Neural cell (in vitro differentiated cells): ENCODE measurements around the gene GTSE1. TPM values are rescaled to one million over a fixed set of nuclear protein-coding genes. Genes with fewer than 3 reads are reported as not detected.
A peak's percentile ranks its signal among the peaks of the same experiment; 100 is the strongest.
"Not testable (repeated sequence)": the region's sequence is repeated elsewhere in the genome, so short reads cannot be mapped to it uniquely, and the experiment has no call there.

Experiments
- H2AFZ ChIP-seq: fragments of 200-600, 300-800 bp; sonication (generic), shearing (Covaris generic); 2 replicates; pipeline ENCODE4 v1.6.0; 2014; ENCODE audit warnings: low read depth, mild to moderate bottlenecking, antibody characterized with exemption, low read length, moderate library complexity
- H3F3A ChIP-seq: fragments of 200-600 bp; shearing (Covaris generic); 2 replicates; pipeline ENCODE4 v1.6.1; 2016; ENCODE audit warnings: mild to moderate bottlenecking, moderate library complexity, mixed read lengths, antibody characterized with exemption, low read length; ENCODE audit not compliant: insufficient read depth, poor library complexity, severe bottlenecking
- H3K27ac ChIP-seq: fragments of 200-600, 300-800 bp; sonication (generic), shearing (Covaris generic); 2 replicates; pipeline ENCODE4 v1.5.1; 2014; ENCODE audit warnings: mild to moderate bottlenecking, low read length, moderate library complexity
- H3K27me3 ChIP-seq: fragments of 300-800, 200-600 bp; sonication (generic), shearing (Covaris generic); 2 replicates; pipeline ENCODE4 v1.6.0; 2014; ENCODE audit warnings: mild to moderate bottlenecking, low read depth, low read length, moderate library complexity; ENCODE audit not compliant: insufficient read depth
- H3K36me3 ChIP-seq: fragments of 300-800, 200-600 bp; sonication (generic), shearing (Covaris generic); 2 replicates; pipeline ENCODE4 v1.5.1; 2014; ENCODE audit warnings: mild to moderate bottlenecking, antibody characterized with exemption, low read length, moderate library complexity; ENCODE audit not compliant: insufficient read depth
- H3K4me2 ChIP-seq: fragments of 300-800, 200-600 bp; sonication (generic), shearing (Covaris generic); 2 replicates; pipeline ENCODE4 v1.6.0; 2014; ENCODE audit warnings: mild to moderate bottlenecking, low read length
- H3K4me3 ChIP-seq: fragments of 300-800, 200-600 bp; sonication (generic), shearing (Covaris generic); 2 replicates; pipeline ENCODE4 v1.5.1; 2014; ENCODE audit warnings: mild to moderate bottlenecking, low read length, moderate library complexity
- H3K79me2 ChIP-seq: fragments of 200-600 bp; shearing (Covaris generic); replicated peaks from 2 replicates; pipeline ENCODE4 v1.6.0; 2014; ENCODE audit warnings: mild to moderate bottlenecking, low read length, moderate library complexity; ENCODE audit not compliant: insufficient read depth
- H3K9ac ChIP-seq: fragments of 300-800, 200-600 bp; sonication (generic), shearing (Covaris generic); 2 replicates; pipeline ENCODE4 v1.6.1; 2016; ENCODE audit warnings: mild to moderate bottlenecking, low read length, mixed read lengths
- H3K9me2 ChIP-seq: fragments of 200-600 bp; shearing (Covaris generic); 2 replicates; pipeline ENCODE4 v1.6.1; 2016; ENCODE audit warnings: mild to moderate bottlenecking, low read length, mixed read lengths; ENCODE audit not compliant: insufficient read depth
- H3K9me3 ChIP-seq: fragments of 200-600, 300-800 bp; sonication (generic), shearing (Covaris generic); 2 replicates; pipeline ENCODE4 v1.6.1; 2016; ENCODE audit warnings: mild to moderate bottlenecking, mixed run types, low read length, moderate library complexity, mixed read lengths
- H4K20me1 ChIP-seq: fragments of 200-600 bp; shearing (Covaris generic); 2 replicates; pipeline ENCODE4 v1.6.1; 2016; ENCODE audit warnings: mild to moderate bottlenecking, mixed run types; ENCODE audit not compliant: insufficient read depth
- EP300 ChIP-seq: fragments of 450-650 bp; conservative IDR thresholded peaks from 2 replicates; pipeline ENCODE4 v1.6.1; 2014; ENCODE audit warnings: antibody characterized with exemption, mild to moderate bottlenecking, moderate library complexity; ENCODE audit not compliant: poor library complexity, severe bottlenecking
- EZH2 ChIP-seq: fragments of 200-600, 300-800 bp; shearing (Covaris generic), sonication (generic); IDR thresholded peaks from 2 replicates; pipeline ENCODE4 v1.6.1; 2014; ENCODE audit warnings: antibody characterized with exemption, low read length, borderline replicate concordance, mild to moderate bottlenecking; ENCODE audit not compliant: insufficient read depth, poor library complexity, severe bottlenecking
- MXI1 ChIP-seq: fragments of 450-650 bp; conservative IDR thresholded peaks from 2 replicates; pipeline ENCODE4 v1.6.1; 2014; ENCODE audit warnings: antibody characterized with exemption, mild to moderate bottlenecking; ENCODE audit not compliant: poor library complexity, severe bottlenecking
- POLR2AphosphoS5 ChIP-seq: IDR thresholded peaks from 2 replicates; pipeline ENCODE4 v1.6.1; 2012
- SMC3 ChIP-seq: fragments of 450-650 bp; conservative IDR thresholded peaks from 2 replicates; pipeline ENCODE4 v1.6.1; 2014; ENCODE audit warnings: antibody characterized with exemption, mild to moderate bottlenecking, moderate library complexity; ENCODE audit not compliant: poor library complexity
- TAF1 ChIP-seq: IDR thresholded peaks from 2 replicates; pipeline ENCODE4 v1.6.1; 2012; ENCODE audit warnings: low read depth
- polyA plus RNA-seq: library from polyadenylated mRNA; depleted of rRNA; stranded (reverse); fragments of >200 nt; gene quantifications from 2 replicates; pipeline ENCODE4 v1.2.3, GENCODE V29; 2014
- TF ChIP-seq, protein P1 (sequence below): fragments of 450-650 bp; IDR thresholded peaks from 2 replicates; pipeline ENCODE4 v1.5.1; 2014; ENCODE audit warnings: antibody characterized with exemption, mild to moderate bottlenecking, moderate library complexity; ENCODE audit not compliant: poor library complexity, severe bottlenecking

The GTSE1 gene
- polyA plus RNA-seq, 1 donor from 2014 or later = 0.28 TPM

DNA sequence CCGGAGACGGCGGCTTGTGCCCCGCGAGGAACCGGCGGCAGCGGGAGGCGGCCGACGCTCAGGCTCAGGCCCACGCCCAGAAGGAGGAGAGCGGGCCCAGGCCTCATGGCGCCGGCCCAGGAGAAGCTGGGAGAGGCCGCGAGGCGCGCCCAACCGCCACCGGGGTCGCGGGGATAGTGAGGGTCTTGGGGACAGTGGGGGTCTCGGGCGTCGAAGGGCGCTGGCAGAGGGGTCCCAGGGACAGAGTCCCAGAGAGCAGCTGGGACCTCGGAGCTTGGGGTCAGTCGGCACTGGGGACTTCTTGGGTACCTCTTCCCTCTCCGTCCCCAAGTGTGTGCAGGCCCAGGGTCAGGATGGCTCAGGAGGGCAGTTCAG is 33.5 kb upstream of the GTSE1 start, which contains the start of gene PKDREJ:
Gene PKDREJ (minus strand): TSS at position 128 of the 375 bp plus-strand sequence. CDS start 21 bp downstream, at position 107.
- no peak within 1 kb of the TSS for H3K4me2 ChIP-seq
- no peak for TF ChIP-seq EZH2

DNA sequence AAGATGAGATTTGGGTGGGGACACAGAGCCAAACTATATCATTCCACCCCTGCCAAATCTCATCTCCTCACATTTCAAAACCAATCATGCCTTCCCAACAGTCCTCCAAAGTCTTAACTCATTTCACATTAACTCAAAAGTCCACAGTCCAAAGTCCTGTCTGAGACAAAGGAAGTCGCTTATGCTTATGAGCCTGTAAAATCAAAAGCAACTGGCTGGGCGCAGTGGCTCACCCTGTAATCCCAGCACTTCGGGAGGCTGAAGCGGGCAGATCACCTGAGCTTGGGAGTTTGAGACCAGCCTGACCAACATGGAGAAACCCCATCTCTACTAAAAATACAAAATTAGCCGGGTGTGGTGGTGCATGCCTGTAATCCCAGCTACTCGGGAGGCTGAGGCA is 32.1 kb upstream of the GTSE1 start:
- not testable (repeated sequence) for H3K79me2 ChIP-seq, H3K4me3 ChIP-seq, H3K9ac ChIP-seq, H3K9me2 ChIP-seq, H3K27ac ChIP-seq, H2AFZ ChIP-seq, H3K4me2 ChIP-seq, H3F3A ChIP-seq, H3K36me3 ChIP-seq, H4K20me1 ChIP-seq
- Histone ChIP-seq H3K9me3 (peaks cover 32% of the 10 kb centered on the region), H3K27me3 (peaks cover 60% of the 10 kb centered on the region)

More for the DNA sequence above, 33.5 kb upstream of the GTSE1 start, which contains the start of gene PKDREJ:
- Histone ChIP-seq H3F3A (no peaks in the 10 kb centered on the region), H2AFZ (no peak within 1 kb of the TSS), H3K27me3 (peaks cover 63% of the 10 kb centered on the region), H3K9me2 (no peaks in the 10 kb centered on the region), H4K20me1 (no peaks in the 10 kb centered on the region), H3K4me3 (no peak within 1 kb of the TSS), H3K9ac (no peak within 1 kb of the TSS), H3K36me3 (no peaks in the 10 kb centered on the region), H3K27ac (no peak within 1 kb of the TSS), H3K9me3 (peaks cover 39% of the 10 kb centered on the region), H3K79me2 (no peaks in the 10 kb centered on the region)

DNA sequence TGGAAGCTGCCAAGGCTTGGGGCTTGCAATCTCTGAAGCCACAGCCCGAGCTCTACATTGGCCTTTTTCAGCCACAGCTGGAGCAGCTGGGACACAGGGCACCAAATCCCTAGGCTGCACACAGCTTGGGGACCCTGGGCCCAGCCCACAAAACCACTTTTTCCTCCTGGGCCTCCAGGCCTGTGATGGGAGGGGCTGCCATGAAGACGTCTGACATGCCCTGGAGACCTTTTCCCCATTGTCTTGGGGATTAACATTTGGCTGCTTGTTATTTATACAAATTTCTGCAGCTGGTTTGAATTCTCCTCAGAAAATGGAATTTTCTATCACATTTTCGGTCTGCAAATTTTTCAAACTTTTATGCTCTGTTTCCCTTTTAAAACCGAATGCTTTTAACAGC is 31.0 kb upstream of the GTSE1 start:
- H3K9ac ChIP-seq, H3K4me2 ChIP-seq, H3K4me3 ChIP-seq, H4K20me1 ChIP-seq, H3K27ac ChIP-seq, H3K36me3 ChIP-seq, H3K9me2 ChIP-seq, H2AFZ ChIP-seq, H3F3A ChIP-seq, H3K79me2 ChIP-seq: not testable (repeated sequence)
- H3K9me3 ChIP-seq = peaks cover 21% of the 10 kb centered on the region
- H3K27me3 ChIP-seq = peaks cover 53% of the 10 kb centered on the region

DNA sequence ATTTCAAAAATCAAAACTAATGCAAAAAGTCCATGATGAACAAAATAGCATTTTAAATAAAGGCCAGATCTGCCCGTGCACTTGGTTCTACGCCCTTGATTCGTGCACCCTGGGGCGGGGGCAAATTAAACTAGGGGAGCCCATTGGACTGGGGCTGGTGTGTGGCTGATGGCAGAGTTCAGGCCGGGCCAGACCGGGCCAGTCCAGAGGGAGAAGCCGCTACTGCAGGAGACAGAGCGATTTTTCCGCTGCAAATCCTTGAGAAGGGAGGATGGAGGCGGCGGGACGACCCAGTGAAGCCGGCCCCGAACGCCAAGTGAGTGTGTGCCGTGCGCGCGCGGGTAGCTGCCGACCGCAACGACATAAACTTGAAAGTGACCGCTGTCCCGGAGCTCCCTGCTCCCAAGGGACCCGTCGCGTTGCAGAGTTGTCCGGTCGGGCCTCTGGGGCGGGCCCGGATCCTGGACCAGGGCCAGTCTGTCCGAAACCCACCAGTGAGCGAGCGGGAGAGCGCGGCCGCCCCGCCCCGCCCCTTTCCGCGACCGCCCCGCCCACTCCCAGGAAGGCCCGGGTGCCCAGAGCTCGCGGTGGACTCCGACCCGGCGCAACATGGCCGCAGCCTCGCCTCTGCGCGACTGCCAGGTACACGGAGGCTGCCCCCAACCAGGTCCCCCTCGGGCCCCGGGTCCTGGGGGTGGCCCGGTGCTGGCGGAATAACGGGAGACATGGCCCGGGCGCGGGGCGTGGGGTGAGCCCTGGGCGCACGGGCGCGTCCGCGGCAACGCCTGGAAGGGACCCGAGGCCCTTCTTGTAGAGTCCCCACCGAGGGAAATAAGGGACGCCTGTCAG is 29.0 kb upstream of the GTSE1 start, which contains the start of gene TTC38:
Gene TTC38 (plus strand): TSS at position 578 of the 849 bp plus-strand sequence. CDS start 32 bp downstream, at position 610.
- Histone ChIP-seq H3K27ac (no peak within 1 kb of the TSS), H3K4me3 (peak within 1 kb of the TSS; percentile 69), H3F3A (no peaks in the 10 kb centered on the region), H3K27me3 (peaks cover 33% of the 10 kb centered on the region), H3K9me3 (peaks cover 6% of the 10 kb centered on the region), H3K9ac (peak within 1 kb of the TSS; percentile 23), H3K4me2 (no peak within 1 kb of the TSS), H2AFZ (peak within 1 kb of the TSS; percentile 33), H4K20me1 (no peaks in the 10 kb centered on the region), H3K79me2 (no peaks in the 10 kb centered on the region), H3K9me2 (no peaks in the 10 kb centered on the region), H3K36me3 (no peaks in the 10 kb centered on the region)
- TF ChIP-seq MXI1 (no peak), TAF1 (no peak)

DNA sequence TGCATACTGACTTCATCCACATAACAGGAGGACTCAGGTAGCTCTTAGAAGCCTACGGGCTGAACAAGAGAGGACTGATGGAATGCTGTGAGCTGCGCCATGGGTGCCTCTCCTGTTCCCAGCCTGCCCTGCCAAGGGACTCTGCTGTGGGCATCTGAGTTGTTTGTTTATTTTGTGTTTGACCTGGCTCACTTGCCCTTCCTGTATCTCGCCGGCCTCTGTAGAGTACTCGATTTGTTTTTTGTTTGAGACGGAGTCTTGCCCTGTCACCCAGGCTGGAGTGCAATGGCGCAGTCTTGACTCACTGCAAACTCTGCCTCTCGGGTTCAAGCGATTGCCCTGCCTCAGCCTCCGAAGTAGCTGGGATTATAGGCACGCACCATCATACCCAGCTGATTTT is 27.1 kb upstream of the GTSE1 start:
- Histone ChIP-seq H3K27me3 (peaks cover 19% of the 10 kb centered on the region), H3K4me2 (no peak overlapping the region), H3K27ac (no peak overlapping the region), H3K4me3 (no peak overlapping the region), H3K36me3 (no peaks in the 10 kb centered on the region), H3K79me2 (no peaks in the 10 kb centered on the region), H2AFZ (no peak overlapping the region), H4K20me1 (no peaks in the 10 kb centered on the region), H3F3A (no peaks in the 10 kb centered on the region), H3K9ac (no peak overlapping the region), H3K9me3 (no peaks in the 10 kb centered on the region), H3K9me2 (no peaks in the 10 kb centered on the region)
- TF ChIP-seq, protein P1, sequence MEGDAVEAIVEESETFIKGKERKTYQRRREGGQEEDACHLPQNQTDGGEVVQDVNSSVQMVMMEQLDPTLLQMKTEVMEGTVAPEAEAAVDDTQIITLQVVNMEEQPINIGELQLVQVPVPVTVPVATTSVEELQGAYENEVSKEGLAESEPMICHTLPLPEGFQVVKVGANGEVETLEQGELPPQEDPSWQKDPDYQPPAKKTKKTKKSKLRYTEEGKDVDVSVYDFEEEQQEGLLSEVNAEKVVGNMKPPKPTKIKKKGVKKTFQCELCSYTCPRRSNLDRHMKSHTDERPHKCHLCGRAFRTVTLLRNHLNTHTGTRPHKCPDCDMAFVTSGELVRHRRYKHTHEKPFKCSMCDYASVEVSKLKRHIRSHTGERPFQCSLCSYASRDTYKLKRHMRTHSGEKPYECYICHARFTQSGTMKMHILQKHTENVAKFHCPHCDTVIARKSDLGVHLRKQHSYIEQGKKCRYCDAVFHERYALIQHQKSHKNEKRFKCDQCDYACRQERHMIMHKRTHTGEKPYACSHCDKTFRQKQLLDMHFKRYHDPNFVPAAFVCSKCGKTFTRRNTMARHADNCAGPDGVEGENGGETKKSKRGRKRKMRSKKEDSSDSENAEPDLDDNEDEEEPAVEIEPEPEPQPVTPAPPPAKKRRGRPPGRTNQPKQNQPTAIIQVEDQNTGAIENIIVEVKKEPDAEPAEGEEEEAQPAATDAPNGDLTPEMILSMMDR = no peak
- TF ChIP-seq EP300 (no peak), MXI1 (no peak), POLR2AphosphoS5 (no peak), EZH2 (no peak), TAF1 (no peak), SMC3 (no peak)
